GM11168 (cell line): ENCODE results near the gene GDI1.
"Not testable (repeated sequence)": the region's sequence is repeated elsewhere in the genome, so short reads cannot be mapped to it uniquely, and the experiment has no call there.

Source experiments
- in situ Hi-C: fragments of 300-500 bp; cut with MboI; formaldehyde crosslinking; loops from one replicate; pipeline ENCODE4 v1.12.0; 2022; ENCODE audit warnings: low sequenced_read_pairs; ENCODE audit not compliant: unreplicated experiment

The GDI1 gene

GRCh38 chrX:154436983-154437752 lies at the start of gene GDI1:
GDI1 (plus strand) TSS chrX:154437154; CDS start chrX:154437255, 101 bp downstream.
- in situ Hi-C loops = loop anchor here (25.0 kb wide), 1 partner anchor 100 kb away; the partner anchor contains the start of genes G6PD and IKBKG

GRCh38 chrX:154388094-154388493 lies 48.9 kb upstream of the GDI1 start:
- in situ Hi-C loops = not testable (repeated sequence)

GRCh38 chrX:154388649-154389048 lies 48.3 kb upstream of the GDI1 start:
- in situ Hi-C loops = not testable (repeated sequence)

GRCh38 chrX:154389812-154390747 lies 46.9 kb upstream of the GDI1 start:
- in situ Hi-C loops = not testable (repeated sequence)

GRCh38 chrX:154396363-154396762 lies 40.6 kb upstream of the GDI1 start:
- in situ Hi-C loops = not testable (repeated sequence)

- in situ Hi-C loops = no loop called here
Observed at GRCh38 chrX:154396973-154397887, 39.7 kb upstream of the GDI1 start.

GRCh38 chrX:154397888-154398667 lies 38.9 kb upstream of the GDI1 start, which contains the start of gene RPL10:
RPL10 (plus strand) TSS chrX:154398377; CDS start chrX:154398520, 143 bp downstream.
- in situ Hi-C loops = no loop called here

GRCh38 chrX:154398668-154399526 lies 38.1 kb upstream of the GDI1 start:
- in situ Hi-C loops = no loop called here

- in situ Hi-C loops = no loop called here
Observed at GRCh38 chrX:154399527-154400368, 37.2 kb upstream of the GDI1 start.

- in situ Hi-C loops = not testable (repeated sequence)
Observed at GRCh38 chrX:154400369-154400817, 36.6 kb upstream of the GDI1 start.

GRCh38 chrX:154401045-154401799 lies 35.7 kb upstream of the GDI1 start:
- in situ Hi-C loops = no loop called here

- in situ Hi-C loops = no loop called here
Observed at GRCh38 chrX:154401918-154402621, 34.9 kb upstream of the GDI1 start.

- in situ Hi-C loops = no loop called here
Observed at GRCh38 chrX:154402622-154403127, 34.3 kb upstream of the GDI1 start.

- in situ Hi-C loops = no loop called here
Observed at GRCh38 chrX:154403192-154403591, 33.8 kb upstream of the GDI1 start.

GRCh38 chrX:154403858-154404257 lies 33.1 kb upstream of the GDI1 start:
- in situ Hi-C loops = no loop called here
